GM19025 (cell line): ENCODE results near the gene CATSPER1.
"Not testable (repeated sequence)": the region's sequence is repeated elsewhere in the genome, so short reads cannot be mapped to it uniquely, and the experiment has no call there.

Experiments
- ATAC-seq: cut with Tn5 transposase; IDR thresholded peaks from one replicate; pipeline ENCODE4 v1.9.1; 2021; ENCODE audit warnings: mild to moderate bottlenecking, low read depth, moderate library complexity; ENCODE audit not compliant: unreplicated experiment

Gene CATSPER1

GRCh38 chr11:66051766-66052663 is 25.7 kb upstream of the CATSPER1 start, which contains the start of gene SF3B2:
SF3B2 (plus strand) TSS chr11:66052364; CDS start chr11:66052385, 21 bp downstream.
- ATAC-seq: peak; percentile 96

DNA sequence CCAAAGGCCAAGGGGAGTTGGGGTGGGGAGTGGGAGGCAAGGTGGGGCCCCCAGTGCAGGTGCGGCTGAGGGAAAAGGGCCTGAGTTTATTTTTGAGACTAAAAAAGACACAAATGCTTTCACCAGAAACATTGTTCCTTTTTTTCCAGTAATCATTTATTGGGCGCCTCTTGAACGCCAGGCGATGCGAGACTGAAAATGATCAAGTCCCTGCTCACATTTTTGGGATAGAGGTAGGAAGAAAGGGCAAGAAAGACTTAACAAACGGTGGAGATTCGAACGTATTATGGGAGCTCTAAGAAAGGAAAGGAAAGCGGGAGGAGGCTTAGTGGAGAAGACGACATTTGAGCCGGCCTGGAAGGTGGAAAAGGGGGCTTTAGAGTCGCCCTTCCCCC is 25.1 kb upstream of the CATSPER1 start:
- ATAC-seq: no peak

DNA sequence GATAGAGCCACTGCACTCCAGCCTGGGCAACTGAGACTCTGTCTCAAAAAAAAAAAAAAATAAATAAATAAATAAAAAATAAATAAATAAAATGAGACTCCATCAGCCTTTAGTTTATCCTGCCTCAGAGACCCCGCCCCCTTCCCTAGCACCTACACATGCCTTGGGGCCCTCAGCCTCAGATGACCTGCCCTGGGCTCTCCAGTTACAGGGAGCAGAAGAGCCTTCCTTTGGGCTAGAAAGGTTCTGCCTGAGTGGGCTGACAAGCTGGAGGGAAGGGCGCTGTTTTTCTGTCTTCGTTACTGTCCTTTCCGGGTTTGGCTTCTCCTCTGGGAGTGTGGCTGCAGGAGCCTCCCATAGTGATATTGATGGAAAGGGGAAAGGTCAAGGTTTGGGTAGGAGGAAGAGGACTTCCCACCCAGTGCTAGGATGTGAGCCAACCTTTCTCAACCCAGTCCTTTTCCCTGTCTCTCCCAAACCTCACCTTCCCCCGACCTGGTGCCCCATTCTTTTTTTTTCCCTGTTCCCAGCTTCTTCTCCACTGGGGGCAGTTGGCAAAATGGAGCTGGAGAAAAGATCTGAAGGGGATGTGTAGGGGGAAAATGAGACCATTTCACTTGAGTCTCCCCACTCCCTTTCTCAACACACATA is 24.4 kb upstream of the CATSPER1 start:
- ATAC-seq: no peak

GRCh38 chr11:66048547-66049323 is 22.5 kb upstream of the CATSPER1 start, which contains the start of gene GAL3ST3:
GAL3ST3 (minus strand) TSS chr11:66049161; CDS start chr11:66045415, 3,746 bp downstream.
- no peak for ATAC-seq

DNA sequence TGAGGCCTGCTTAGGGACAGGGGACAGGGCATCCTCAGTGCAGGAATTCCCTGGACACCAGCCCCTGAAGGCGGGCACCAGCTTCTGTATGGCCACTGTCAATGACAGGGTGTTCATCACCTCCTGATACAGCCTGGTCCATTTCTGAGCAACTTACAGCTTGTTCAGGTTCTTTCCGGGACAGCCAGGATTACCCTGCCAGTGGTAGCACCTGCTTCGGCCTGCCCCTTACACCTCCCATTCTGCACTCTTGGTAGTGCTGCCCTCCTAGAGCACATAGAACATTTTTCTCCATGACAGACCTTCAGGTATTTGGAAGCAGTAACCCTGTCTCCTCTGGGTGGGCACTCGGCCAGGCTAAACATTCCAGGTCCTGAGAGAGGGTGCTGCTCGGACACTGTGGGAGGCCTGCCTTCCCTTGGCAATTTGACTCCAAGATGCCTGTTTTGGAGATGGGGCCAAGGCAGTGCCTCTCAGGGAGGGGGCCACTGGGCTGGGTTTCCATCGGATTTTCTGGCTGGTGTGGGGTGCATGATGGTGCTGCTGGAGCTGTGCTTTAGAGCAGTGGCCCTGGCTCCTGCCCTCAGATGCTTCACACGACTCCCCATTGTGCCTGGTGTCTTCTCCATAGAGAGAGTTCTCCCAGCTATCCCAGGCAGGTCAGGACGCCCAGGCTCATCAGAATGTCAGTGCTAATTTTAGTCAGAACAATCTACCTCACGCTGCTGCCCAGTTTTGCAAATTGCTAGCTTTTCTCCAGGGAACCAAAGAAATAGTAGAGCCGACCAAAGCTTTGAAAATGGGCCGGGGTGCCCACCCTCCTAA is 21.5 kb upstream of the CATSPER1 start:
- ATAC-seq: no peak

DNA sequence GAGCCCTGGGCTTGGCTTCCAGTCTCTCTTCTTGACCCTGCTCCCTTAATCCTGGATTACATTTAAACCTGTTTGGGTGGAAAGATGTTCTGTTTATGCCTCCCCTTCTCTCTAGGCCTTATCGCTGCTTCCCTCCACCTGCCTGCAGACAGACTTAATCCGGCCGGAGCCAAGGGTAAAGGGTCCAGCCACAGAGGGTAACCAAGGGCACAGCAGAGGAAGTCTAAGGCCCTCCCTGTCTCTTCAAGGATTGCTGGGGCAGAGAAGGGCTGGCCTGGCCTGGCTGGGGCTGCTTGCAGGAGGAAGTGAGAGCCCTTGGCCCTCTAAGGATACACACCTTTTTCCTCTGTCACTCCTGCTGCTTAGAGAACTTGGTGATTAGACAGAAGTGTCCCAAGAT is 20.6 kb upstream of the CATSPER1 start:
- ATAC-seq: no peak

GRCh38 chr11:66045177-66045639 is 18.9 kb upstream of the CATSPER1 start:
- peak; percentile 59 for ATAC-seq

DNA sequence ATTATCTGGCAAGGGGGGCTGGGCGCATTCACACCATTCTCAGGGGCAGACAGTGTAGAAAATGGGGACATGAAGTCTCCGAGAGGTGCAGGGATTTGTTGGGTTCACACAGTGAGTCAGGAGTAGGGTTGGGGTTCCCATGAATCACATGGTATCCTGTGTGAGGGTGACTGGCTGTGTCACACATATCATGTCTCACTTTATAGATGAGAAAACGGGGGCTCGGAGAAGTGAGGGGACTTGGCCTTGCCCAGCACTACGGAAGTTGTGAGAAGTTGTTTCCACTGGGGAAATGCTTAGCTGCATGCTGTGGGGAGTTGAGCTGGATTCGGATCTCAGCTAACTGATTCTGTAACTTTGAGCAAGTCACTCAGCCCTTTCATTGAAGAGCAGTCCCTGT is 18.5 kb upstream of the CATSPER1 start:
- no peak for ATAC-seq

DNA sequence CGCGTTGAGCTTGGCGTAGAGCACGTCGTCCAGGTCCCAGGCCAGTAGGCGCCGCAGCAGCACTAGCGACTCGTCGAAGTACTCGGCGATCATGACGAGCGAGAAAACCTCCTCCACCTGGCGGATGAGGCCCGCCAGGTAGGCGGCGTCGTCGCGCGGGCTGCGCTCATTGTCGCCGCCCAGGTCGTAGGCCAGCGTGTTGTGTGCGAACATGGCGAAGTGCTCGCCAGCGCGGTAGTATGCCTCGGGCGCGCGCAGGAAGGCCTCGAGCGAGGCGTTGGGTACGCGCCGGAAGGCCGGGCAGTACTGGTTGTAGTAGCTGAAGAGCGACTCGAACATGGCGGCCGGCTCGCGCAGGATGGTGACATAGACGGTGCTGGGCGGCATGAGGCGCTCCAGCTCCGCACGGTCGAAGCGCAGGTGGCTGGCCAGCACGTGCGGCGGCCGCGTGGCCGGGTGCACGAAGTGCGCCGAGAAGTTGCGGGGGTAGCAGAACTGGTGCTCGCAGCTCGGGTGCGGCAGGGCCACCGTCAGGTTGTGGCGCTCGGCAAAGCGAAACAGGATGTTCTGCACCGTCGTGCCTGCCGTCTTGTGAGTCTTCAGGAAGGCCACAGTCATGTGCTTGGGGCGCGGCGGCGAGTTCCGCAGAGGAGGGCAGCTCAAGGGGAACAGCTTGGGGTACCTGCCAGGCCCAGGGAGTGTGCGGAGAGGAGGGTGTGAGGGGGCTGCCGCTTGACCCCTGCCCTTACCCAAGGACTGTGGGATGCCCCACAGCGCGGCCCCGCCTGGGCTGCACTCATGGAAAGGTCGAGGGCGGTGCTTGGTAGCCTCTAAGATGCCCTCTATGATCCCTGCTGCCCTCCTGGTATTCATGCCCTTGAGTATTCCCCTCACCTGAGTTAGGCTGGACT is 17.0 kb upstream of the CATSPER1 start:
- no peak for ATAC-seq

GRCh38 chr11:66042227-66042995 is 16.1 kb upstream of the CATSPER1 start:
- no peak for ATAC-seq

DNA sequence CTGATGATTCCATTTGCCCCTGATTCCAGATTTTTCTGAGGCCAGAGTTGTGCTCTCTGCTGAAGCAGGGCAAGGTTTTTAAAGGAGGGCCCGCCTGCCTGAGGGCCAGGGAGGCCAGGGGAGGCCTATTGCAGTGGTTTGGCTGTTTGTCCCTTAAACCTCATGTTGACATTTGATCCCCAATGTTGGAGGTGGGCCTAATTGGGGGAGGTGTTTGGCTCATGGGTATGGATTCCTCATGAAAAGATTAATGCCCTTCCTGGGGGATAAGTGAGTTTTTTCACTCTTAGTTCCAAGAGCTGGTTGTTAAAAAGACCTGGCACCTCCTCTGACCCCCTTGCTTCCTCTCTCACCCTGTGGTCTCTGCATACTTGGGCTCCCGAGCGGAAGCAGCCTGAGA is 13.5 kb upstream of the CATSPER1 start:
- ATAC-seq: no peak

DNA sequence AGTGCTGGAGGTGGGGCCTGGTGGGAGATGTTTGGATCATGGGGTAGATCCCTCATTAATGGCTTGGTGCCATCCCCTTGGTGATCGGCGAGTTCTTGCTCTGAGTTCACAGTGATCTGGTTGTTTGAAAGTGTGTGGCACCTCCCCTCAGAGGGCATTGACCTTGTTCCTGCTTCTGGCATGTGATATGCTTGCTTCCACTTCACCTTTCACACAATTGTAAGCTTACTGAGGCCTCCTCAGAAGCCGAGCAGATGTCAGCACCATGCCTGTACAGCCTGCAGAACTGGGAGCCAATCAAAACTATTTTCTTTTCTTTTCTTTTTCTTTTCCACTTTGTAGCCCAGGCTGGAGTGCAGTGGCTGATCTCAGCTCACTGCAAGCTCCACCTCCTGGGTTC is 11.0 kb upstream of the CATSPER1 start:
- ATAC-seq: no peak

DNA sequence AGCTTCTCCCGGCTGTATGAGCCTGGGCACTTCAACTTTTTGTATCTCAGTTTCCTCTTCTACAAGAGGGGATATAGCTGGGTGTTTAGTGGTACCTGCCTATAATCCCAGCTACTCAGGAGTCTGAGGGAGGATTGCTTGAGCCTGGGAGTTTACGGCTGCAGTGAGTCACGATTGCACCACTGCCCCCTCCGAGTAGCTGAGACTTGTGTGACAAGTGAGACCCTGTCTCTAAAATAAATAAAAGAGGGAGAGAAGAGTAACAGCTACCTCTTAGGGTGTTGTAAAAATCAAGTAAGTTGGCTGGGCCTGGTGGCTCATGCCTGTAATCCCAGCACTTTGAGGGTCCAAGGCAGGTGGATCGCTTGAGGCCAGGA is 10.0 kb upstream of the CATSPER1 start:
- ATAC-seq: no peak

- no peak for ATAC-seq
These were observed 9.5 kb upstream of the CATSPER1 start for GRCh38 chr11:66035653-66036333.

DNA sequence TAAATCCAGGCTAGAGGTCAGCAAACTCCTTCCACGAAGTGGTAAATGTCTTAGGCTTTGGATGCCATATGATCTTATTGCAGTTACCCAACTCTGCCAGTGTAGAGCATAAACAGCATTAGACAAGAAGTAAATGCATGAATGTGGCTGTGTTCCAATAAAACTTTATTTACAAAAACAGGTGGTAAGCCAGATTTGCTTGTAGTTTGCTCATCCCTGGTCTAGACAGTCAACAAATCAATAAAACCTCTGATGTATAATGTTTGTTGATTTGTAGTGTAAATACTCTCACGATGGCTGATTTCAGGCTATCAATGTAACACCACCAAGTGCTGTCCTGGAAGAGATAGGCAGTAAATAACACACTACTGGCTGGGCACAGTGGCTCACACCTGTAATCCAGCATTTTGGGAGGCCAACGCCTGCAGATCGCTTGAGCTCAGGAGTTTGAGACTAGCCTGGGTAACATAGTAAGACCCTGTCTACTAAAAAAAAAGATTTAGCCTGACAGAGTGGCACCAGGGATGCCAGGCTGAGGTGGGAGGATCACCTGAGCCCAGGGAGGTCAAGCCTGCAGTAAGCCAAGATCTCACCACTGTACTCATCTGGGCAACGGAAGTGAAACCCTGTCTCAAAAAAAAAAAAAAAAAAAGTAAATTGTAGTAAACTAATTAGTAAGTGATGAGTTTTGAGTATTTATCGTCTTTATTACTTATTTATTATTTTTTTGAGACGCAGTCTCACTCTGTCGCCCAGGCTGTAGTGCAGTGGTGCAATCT is 6.9 kb upstream of the CATSPER1 start:
- no peak for ATAC-seq

GRCh38 chr11:66023186-66023440 is 3.2 kb downstream of the CATSPER1 start:
- not testable (repeated sequence) for ATAC-seq
